B cell (primary cell): ENCODE measurements around the gene SIKE1.

Source experiments
- EZH2 ChIP-seq: IDR thresholded peaks from 2 replicates; pipeline ENCODE4 v1.6.1; 2012; ENCODE audit warnings: borderline replicate concordance, low read depth, mild to moderate bottlenecking, moderate library complexity, low read length; ENCODE audit not compliant: insufficient read depth, poor library complexity, severe bottlenecking
- TF ChIP-seq, protein P1 (sequence below): fragments of 200-600 bp; IDR thresholded peaks from one replicate; pipeline ENCODE4 v1.8.0; 2022; ENCODE audit warnings: antibody characterized with exemption, mild to moderate bottlenecking

DNA sequence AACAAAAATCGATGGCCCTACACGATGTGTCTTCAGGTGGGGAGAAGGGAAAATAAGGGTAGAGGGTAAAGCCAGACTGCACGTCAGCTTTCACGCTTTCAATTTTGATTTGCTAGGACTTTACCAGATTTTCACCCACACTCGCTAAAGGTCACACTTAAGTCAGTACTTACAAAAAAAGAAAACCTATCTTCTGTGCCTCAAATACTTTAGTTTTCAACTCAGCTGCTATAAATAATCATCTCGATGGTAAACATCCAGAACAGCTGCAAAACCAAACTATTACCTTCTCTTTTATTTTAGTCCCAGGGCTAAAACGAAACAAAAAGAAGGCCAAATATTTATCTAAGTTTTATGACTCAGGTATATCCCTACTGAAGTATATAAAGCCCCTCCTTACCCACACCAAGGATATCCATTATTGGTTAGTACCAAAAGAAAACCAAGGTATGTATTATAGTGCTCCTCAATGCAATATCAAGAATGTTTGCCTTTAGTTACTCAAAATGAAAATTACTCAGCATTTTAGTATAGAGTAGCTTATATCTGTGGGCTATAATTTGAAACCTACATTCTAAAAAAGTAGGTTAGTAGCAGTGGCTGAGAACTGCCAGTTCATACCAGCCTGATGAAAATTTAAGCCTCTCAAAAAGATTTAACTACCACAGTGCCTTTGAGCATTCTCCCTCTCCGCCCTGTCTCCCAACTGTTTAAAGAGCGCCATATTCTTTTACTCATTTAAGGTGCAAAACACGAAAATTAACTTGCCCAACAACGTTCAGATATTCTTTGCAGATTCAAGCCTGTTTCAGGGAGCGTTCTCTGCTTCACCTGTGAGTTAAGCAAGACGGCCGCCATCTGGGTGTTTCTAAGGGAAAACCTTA, 24.2 kb downstream of the SIKE1 start:
- TF ChIP-seq, protein P1, sequence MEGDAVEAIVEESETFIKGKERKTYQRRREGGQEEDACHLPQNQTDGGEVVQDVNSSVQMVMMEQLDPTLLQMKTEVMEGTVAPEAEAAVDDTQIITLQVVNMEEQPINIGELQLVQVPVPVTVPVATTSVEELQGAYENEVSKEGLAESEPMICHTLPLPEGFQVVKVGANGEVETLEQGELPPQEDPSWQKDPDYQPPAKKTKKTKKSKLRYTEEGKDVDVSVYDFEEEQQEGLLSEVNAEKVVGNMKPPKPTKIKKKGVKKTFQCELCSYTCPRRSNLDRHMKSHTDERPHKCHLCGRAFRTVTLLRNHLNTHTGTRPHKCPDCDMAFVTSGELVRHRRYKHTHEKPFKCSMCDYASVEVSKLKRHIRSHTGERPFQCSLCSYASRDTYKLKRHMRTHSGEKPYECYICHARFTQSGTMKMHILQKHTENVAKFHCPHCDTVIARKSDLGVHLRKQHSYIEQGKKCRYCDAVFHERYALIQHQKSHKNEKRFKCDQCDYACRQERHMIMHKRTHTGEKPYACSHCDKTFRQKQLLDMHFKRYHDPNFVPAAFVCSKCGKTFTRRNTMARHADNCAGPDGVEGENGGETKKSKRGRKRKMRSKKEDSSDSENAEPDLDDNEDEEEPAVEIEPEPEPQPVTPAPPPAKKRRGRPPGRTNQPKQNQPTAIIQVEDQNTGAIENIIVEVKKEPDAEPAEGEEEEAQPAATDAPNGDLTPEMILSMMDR: no peak
- TF ChIP-seq EZH2: no peak
